SU-DHL-6 (cell line): ENCODE measurements around the gene DHX35.

Experiments used
- CTCF ChIP-seq: fragments of 200-600 bp; sonication (generic); IDR thresholded peaks from one replicate; pipeline ENCODE4 v1.5.1; 2017; ENCODE audit warnings: antibody characterized with exemption, mild to moderate bottlenecking, low read length, moderate library complexity; ENCODE audit not compliant: insufficient read depth, poor library complexity, severe bottlenecking
- EZH2phosphoT487 ChIP-seq: fragments of 200-600 bp; sonication (generic), shearing (Covaris generic); conservative IDR thresholded peaks from 2 replicates; pipeline ENCODE4 v1.6.1; 2018; ENCODE audit warnings: mild to moderate bottlenecking, antibody characterized with exemption, low read length, moderate library complexity, mixed read lengths

GRCh38 chr20:39041067-39041466, 78.9 kb downstream of the DHX35 start:
- TF ChIP-seq CTCF, result no peak
- TF ChIP-seq EZH2phosphoT487, result no peak
